Stimulated activated CD4-positive, alpha-beta T cell treated with anti-CD3 and anti-CD28 coated beads, Interleukin-4, amount 100 ng/mL, for 1 hour (primary cell): Measurements from ENCODE around the gene CDCA5.

ENCODE experiments used
- DNase-seq: peaks from one replicate; pipeline ENCODE4 v3.0.0-alpha.2; 2020

Gene CDCA5

DNA sequence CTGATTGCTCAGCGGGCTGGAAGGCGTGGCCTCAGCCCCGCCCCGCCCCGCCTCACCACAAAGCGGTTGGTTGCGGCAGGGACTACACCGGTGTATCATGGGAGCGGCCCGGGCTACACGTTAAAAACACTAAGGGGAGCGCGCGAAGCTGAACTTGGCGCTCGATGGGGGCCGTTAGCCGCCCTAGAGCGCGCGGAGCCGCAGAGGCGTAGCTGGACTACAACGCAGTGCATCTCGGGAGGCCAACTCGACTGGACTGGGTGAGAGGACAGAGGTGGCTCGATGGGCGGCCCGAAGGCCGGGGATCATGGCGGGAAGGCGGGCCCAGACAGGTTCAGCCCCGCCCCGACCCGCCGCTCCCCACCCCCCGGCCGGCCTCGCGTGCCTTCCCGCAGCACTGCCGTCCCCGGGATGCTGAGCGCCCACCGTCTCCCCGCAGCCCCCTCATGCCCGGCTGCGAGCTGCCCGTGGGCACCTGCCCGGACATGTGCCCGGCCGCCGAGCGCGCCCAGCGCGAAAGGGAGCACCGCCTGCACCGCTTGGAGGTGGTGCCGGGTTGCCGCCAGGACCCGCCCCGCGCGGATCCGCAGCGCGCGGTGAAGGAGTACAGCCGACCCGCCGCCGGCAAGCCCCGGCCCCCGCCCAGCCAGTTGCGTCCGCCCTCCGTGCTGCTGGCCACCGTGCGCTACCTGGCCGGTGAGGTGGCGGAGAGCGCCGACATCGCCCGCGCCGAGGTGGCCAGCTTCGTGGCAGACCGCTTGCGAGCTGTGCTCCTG, 42.8 kb downstream of the CDCA5 start, which contains the start of gene SAC3D1:
Gene SAC3D1, plus strand, starts transcription at position 364 of the 776 bp plus-strand sequence. Its CDS starts 83 bp downstream, at position 447.
- DNase-seq = peak; percentile 85

DNA sequence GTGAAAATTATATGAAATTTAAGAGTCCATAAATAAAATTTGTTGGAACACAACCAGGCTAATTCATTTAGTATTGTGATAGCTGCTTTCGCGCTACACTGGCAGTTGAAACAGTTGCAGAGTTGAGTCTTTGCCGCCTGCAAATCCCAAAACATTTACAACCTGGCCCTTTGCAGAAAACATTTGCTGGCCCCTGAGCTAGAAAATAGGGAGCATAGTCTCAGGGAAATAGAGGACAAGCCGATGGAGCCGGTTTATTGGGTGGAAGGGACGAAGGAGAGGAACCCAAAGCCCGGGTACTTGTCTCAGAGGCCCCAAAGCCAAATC, 43.4 kb downstream of the CDCA5 start:
- no peak for DNase-seq

DNA sequence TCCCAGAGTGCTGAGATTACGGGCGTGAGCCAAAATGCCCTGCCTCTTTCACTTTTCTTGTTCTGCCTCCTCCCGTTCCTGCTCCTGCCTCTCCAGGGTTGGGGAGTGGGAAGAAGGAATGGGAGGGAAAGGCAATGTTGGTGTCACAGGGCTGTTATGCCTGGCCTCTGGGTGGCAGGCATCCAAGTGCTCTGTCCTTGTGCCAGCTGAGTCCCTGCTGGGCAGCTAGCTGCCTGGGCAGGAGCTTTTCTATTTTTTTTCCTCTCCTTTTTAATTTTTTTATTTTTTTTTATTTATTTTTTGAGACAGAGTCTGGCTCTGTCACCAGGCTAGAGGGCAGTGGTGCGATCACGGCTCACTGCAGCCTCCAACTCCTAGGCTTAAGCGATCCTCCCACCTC, 46.9 kb downstream of the CDCA5 start:
- no peak for DNase-seq

DNA sequence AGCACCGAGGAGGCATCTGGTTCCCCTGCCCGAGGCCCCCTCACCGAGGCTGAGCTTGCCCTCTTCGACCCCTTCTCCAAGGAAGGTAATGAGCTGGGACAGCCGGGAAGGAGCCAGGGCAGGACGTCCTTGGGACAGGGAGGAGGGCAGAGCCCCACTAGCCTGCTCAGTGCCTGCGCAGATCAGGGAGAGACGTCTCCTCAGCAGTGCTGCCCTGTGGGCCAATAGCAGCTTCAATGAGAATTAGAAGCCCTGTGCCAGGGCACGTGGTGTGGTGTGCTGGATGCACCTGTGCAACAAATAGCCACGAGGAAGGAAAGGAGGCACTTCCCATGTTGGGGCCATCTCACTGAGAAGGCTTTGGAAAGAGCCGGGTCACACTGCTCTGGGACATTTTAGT, 48.3 kb downstream of the CDCA5 start:
- no peak for DNase-seq

DNA sequence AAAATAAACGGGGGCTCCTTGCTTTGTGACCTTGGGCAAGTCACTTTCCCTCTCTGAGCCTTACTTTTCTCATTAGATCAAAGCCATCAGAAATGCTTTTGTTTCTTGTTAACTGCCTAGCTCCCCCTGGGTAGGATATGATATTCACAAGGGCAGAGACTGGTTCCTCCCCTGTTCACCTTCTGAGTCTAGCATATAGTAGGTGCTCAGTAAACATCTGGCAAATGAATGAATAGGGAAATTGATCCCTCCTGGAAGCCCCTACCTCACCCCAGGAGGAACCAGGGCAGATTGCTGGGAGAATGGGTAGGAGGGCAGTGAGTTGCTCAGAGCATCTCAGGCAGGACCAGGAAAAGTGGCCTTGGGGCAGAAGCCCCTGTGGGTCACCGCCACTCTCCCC, 49.4 kb downstream of the CDCA5 start:
- DNase-seq = no peak

DNA sequence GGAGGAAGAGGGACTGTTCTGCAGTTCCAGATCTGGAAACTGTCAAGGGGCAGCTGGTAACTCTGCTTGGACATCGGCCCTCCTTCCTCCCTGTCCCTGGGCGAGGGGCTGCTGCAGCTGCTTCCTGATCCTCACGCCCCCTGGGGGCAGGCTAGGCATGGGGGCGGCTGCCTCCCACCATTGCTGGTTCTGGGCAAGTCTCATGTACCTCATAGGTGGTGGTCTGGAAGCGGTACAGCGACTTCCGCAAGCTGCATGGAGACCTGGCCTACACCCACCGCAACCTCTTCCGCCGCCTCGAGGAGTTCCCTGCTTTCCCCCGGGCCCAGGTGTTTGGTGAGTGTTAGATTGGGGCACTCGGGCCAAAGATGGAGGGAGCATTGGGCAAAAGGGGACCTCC, 51.6 kb downstream of the CDCA5 start:
- DNase-seq = no peak
